NT2/D1 (cell line): ENCODE data around the gene STX8.

ENCODE experiments used
- DNase-seq: peaks from one replicate; pipeline ENCODE4 v3.0.0-alpha.2; 2011; ENCODE audit warnings: low read depth, low spot score
- H3K27me3 ChIP-seq: 2 replicates; pipeline ENCODE4 v1.6.0; 2011; ENCODE audit warnings: mild to moderate bottlenecking; ENCODE audit not compliant: insufficient read length, insufficient read depth
- H3K36me3 ChIP-seq: 2 replicates; pipeline ENCODE4 v1.6.1; 2011; ENCODE audit warnings: mild to moderate bottlenecking, low read length, mixed read lengths; ENCODE audit not compliant: insufficient read depth, insufficient read length
- H3K4me1 ChIP-seq: 2 replicates; pipeline ENCODE4 v1.5.1; 2011; ENCODE audit not compliant: insufficient read depth, insufficient read length
- H3K4me3 ChIP-seq: 2 replicates; pipeline ENCODE4 v1.5.1; 2011; ENCODE audit warnings: low read depth; ENCODE audit not compliant: insufficient read length
- H3K9ac ChIP-seq: 2 replicates; pipeline ENCODE4 v1.6.0; 2011; ENCODE audit warnings: low read depth; ENCODE audit not compliant: insufficient read length
- H3K9me3 ChIP-seq: 2 replicates; pipeline ENCODE4 v1.5.1; 2011; ENCODE audit warnings: mild to moderate bottlenecking, low read length; ENCODE audit not compliant: insufficient read depth
- SUZ12 ChIP-seq: IDR thresholded peaks from 2 replicates; pipeline ENCODE4 v1.6.1; 2011; ENCODE audit not compliant: insufficient read length, insufficient read depth; ENCODE audit errors: extremely low read depth
- YY1 ChIP-seq: IDR thresholded peaks from 2 replicates; pipeline ENCODE4 v1.6.1; 2011; ENCODE audit not compliant: insufficient read length, insufficient read depth
- ZNF274 ChIP-seq: IDR thresholded peaks from 2 replicates; pipeline ENCODE4 v1.6.1; 2011; ENCODE audit warnings: mild to moderate bottlenecking, low read depth, low read length

Gene STX8

DNA sequence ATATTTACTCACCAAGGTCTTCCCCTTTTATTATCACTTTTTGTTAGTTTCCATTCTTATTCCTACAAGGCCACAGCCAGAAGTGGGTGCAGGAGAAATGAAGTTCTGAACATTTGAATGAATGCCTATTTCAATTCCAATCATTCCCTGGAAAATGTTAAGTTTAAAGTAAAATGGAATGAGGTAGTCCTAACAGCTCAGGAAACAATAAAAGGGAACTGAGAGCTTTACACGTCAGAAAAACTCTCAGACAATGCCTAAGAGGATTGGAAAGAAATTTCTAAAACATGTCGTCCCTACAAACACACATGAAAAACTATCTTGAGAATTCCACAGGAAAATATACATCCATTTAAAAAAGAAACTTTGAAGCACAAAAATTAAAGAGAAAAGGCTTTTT is 238.8 kb downstream of the STX8 start:
- Histone ChIP-seq H3K9me3 (peaks cover 20% of the 10 kb centered on the region), H3K9ac (no peak overlapping the region), H3K4me1 (no peaks in the 10 kb centered on the region), H3K4me3 (no peak overlapping the region), H3K27me3 (peaks cover 4% of the 10 kb centered on the region), H3K36me3 (no peaks in the 10 kb centered on the region)
- TF ChIP-seq YY1, result no peak
- TF ChIP-seq SUZ12, result no peak
- no peak for TF ChIP-seq ZNF274
- no peak for DNase-seq

DNA sequence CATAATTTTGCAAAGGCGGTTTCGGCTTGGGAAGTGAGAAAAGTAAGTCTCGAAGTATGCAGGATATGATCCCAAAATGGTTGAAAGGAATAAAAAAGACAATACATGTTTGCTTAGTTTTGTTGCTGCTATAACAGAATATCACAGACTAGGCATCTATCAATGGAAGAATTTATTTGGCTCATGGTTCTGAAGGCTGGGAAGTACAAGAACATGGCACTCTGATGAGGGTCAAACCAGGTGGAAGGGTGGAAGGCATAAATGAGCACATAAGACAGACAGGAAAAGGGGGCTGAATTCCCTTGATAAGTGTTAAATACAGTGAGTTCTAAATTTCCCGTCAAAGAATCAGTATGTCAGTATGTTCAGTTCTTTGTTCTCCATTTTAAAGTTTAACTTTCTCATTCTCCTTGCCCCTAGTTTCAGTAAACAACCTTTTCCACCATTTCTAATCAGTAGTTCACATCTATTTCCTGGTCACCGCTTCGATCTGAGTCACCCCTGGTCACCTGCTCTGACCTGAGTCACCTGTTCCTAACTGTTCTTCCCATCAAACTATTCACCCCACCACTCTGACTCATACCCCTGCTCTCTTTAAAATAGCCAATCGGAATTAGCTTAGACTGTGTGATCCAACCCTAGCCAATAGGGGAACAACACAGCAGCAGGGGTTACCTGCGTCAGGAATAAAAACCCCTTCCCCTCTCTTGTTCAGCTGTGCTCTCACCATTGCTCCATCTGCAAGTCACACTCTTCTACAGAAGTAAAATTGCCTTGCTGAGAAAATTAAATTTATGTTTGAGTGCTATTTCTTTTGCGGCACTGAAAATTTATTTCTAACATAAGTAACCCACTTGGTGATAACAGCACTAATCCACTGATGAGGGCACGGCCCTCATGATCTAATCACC is 240.8 kb downstream of the STX8 start:
- H3K9me3 ChIP-seq, result peaks cover 20% of the 10 kb centered on the region
- H3K9ac ChIP-seq, result no peak overlapping the region
- no peaks in the 10 kb centered on the region for H3K36me3 ChIP-seq
- DNase-seq, result no peak
- no peak overlapping the region for H3K4me3 ChIP-seq
- no peak for TF ChIP-seq ZNF274
- TF ChIP-seq YY1, result no peak
- no peak for TF ChIP-seq SUZ12
- peaks cover 11% of the 10 kb centered on the region for H3K27me3 ChIP-seq
- peaks cover 3% of the 10 kb centered on the region for H3K4me1 ChIP-seq

DNA sequence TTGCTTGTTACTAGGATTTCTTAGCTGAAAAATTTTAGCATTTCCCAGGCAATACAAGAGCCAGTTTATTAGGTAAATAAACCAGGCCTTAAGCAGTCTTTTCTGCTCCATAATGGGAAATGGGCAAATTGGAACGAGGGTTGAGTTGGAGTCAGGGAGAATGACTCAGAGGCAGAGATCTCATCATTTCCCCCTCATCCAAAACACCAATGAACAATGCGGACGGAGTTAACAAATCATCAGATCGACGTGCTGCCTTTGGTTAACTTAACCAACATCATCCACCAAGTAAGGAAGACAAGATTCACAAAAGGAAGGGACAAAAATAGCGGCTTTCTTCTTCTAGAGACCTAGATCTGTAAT is 243.5 kb downstream of the STX8 start:
- DNase-seq, result no peak
- H3K27me3 ChIP-seq, result peaks cover 37% of the 10 kb centered on the region
- no peak overlapping the region for H3K9ac ChIP-seq
- no peak overlapping the region for H3K4me3 ChIP-seq
- no peaks in the 10 kb centered on the region for H3K36me3 ChIP-seq
- peaks cover 8% of the 10 kb centered on the region for H3K4me1 ChIP-seq
- TF ChIP-seq ZNF274 (no peak), YY1 (no peak), SUZ12 (no peak)
- H3K9me3 ChIP-seq, result peaks cover 20% of the 10 kb centered on the region

- TF ChIP-seq ZNF274 (no peak), YY1 (no peak), SUZ12 (no peak)
- Histone ChIP-seq H3K4me3 (no peak overlapping the region), H3K4me1 (peaks cover 8% of the 10 kb centered on the region), H3K9ac (no peak overlapping the region), H3K9me3 (peaks cover 20% of the 10 kb centered on the region), H3K36me3 (no peaks in the 10 kb centered on the region), H3K27me3 (peaks cover 42% of the 10 kb centered on the region)
- no peak for DNase-seq
Observed at GRCh38 chr17:9331279-9332131, 244.1 kb downstream of the STX8 start.

GRCh38 chr17:9330611-9331271 is 244.9 kb downstream of the STX8 start:
- TF ChIP-seq ZNF274 (no peak), YY1 (no peak), SUZ12 (no peak)
- peaks cover 8% of the 10 kb centered on the region for H3K4me1 ChIP-seq
- peaks cover 49% of the 10 kb centered on the region for H3K27me3 ChIP-seq
- H3K4me3 ChIP-seq, result peak overlapping the region; percentile 9
- DNase-seq, result no peak
- H3K9me3 ChIP-seq, result peaks cover 17% of the 10 kb centered on the region
- H3K36me3 ChIP-seq, result no peaks in the 10 kb centered on the region
- peak overlapping the region; percentile 33 for H3K9ac ChIP-seq

GRCh38 chr17:9330141-9330540 is 245.5 kb downstream of the STX8 start:
- peak overlapping the region; percentile 33 for H3K9ac ChIP-seq
- H3K27me3 ChIP-seq, result peaks cover 55% of the 10 kb centered on the region
- peak overlapping the region; percentile 9 for H3K4me3 ChIP-seq
- H3K9me3 ChIP-seq, result peaks cover 11% of the 10 kb centered on the region
- TF ChIP-seq YY1, result no peak
- TF ChIP-seq ZNF274, result no peak
- no peak for TF ChIP-seq SUZ12
- H3K4me1 ChIP-seq, result peaks cover 8% of the 10 kb centered on the region
- peak; percentile 63 for DNase-seq
- no peaks in the 10 kb centered on the region for H3K36me3 ChIP-seq
